ENCODE results near the gene TSPYL6. TPM values are rescaled to one million over a fixed set of nuclear protein-coding genes. Genes with fewer than 3 reads are reported as not detected.
A peak's percentile ranks its signal among the peaks of the same experiment; 100 is the strongest.

The TSPYL6 gene
- total RNA-seq, 4 donors from 2014 or later, result 0.31 TPM; not detected in 3

- WGBS, 2 donors (ENCODE audit: low coverage in 1 of 2), result 89 to 93% methylated on average over 4 to 6 of the region's 6 CpGs
- H3K9me3 ChIP-seq, result no peaks in the 10 kb centered on the region
- no peak overlapping the region for H3K27ac ChIP-seq
Measured at GRCh38 chr2:54259413-54260240, 3.6 kb upstream of the TSPYL6 start.

GRCh38 chr2:54258166-54258565, 2.1 kb upstream of the TSPYL6 start:
- ATAC-seq, result no peak
- peak overlapping the region in 1 of 4 donors; percentile 8 for H3K27ac ChIP-seq
- no peak overlapping the region for H3K4me3 ChIP-seq
- no peaks in the 10 kb centered on the region for H3K9me3 ChIP-seq
- no peaks in the 10 kb centered on the region for H3K27me3 ChIP-seq
- no peaks in the 10 kb centered on the region for H3K36me3 ChIP-seq
- 23 to 49% methylated on average over 2 of the region's 2 CpGs for WGBS, 2 donors (ENCODE audit: low coverage in 1 of 2)
- TF ChIP-seq EP300 (IDR thresholded peaks at IDR 0.05) (no peak), POLR2AphosphoS5 (IDR thresholded peaks at IDR 0.05) (no peak), POLR2A (IDR thresholded peaks at IDR 0.05) (no peak), CTCF (IDR thresholded peaks at IDR 0.05) (no peak)
- peaks cover 0 to 21% (median 0%) of the 10 kb centered on the region in 3 donors for H3K4me1 ChIP-seq

More at GRCh38 chr2:54259413-54260240, 3.6 kb upstream of the TSPYL6 start:
- no peak for ATAC-seq
- Histone ChIP-seq H3K27me3 (no peaks in the 10 kb centered on the region), H3K36me3 (no peaks in the 10 kb centered on the region), H3K4me3 (no peak overlapping the region), H3K4me1 (peaks cover 0 to 21% (median 0%) of the 10 kb centered on the region in 3 donors)
- TF ChIP-seq POLR2AphosphoS5 (IDR thresholded peaks at IDR 0.05) (no peak), EP300 (IDR thresholded peaks at IDR 0.05) (no peak), CTCF (IDR thresholded peaks at IDR 0.05) (no peak), POLR2A (IDR thresholded peaks at IDR 0.05) (no peak)

GRCh38 chr2:54255230-54256090, 569 bp downstream of the TSPYL6 start:
- no peak for ATAC-seq
- Histone ChIP-seq H3K4me3 (no peak overlapping the region), H3K4me1 (peaks cover 0 to 8% (median 0%) of the 10 kb centered on the region in 3 donors), H3K9me3 (no peaks in the 10 kb centered on the region), H3K27ac (no peak overlapping the region), H3K27me3 (no peaks in the 10 kb centered on the region), H3K36me3 (no peaks in the 10 kb centered on the region)
- TF ChIP-seq EP300 (IDR thresholded peaks at IDR 0.05) (no peak), CTCF (IDR thresholded peaks at IDR 0.05) (no peak), POLR2A (IDR thresholded peaks at IDR 0.05) (no peak), POLR2AphosphoS5 (IDR thresholded peaks at IDR 0.05) (no peak)
- 90 to 92% methylated on average over 2 to 27 of the region's 37 CpGs for WGBS, 2 donors (ENCODE audit: low coverage in 1 of 2)

GRCh38 chr2:54254180-54254579, 1.8 kb downstream of the TSPYL6 start:
- no peak for TF ChIP-seq CTCF (IDR thresholded peaks at IDR 0.05)
- no peak for TF ChIP-seq POLR2AphosphoS5 (IDR thresholded peaks at IDR 0.05)
- no peak for TF ChIP-seq POLR2A (IDR thresholded peaks at IDR 0.05)
- no peak for TF ChIP-seq EP300 (IDR thresholded peaks at IDR 0.05)
- H3K27me3 ChIP-seq, result no peaks in the 10 kb centered on the region
- ATAC-seq, result no peak
- H3K27ac ChIP-seq, result no peak overlapping the region
- H3K4me3 ChIP-seq, result no peak overlapping the region
- H3K4me1 ChIP-seq, result peaks cover 0 to 8% (median 0%) of the 10 kb centered on the region in 3 donors
- H3K9me3 ChIP-seq, result no peaks in the 10 kb centered on the region
- H3K36me3 ChIP-seq, result no peaks in the 10 kb centered on the region
